GM12892 (cell line): Measurements from ENCODE around the gene TMSB4X.
"Not testable (repeated sequence)": the region's sequence is repeated elsewhere in the genome, so short reads cannot be mapped to it uniquely, and the experiment has no call there.

ENCODE experiments used
- POLR2A ChIP-seq: IDR thresholded peaks from 2 replicates; pipeline ENCODE4 v1.6.1; 2011; ENCODE audit warnings: low read depth, low read length, control low read depth
- POLR2AphosphoS5 ChIP-seq: IDR thresholded peaks from 2 replicates; pipeline ENCODE4 v1.6.1; 2011; ENCODE audit warnings: low read depth, low read length, control low read depth
- TAF1 ChIP-seq: IDR thresholded peaks from 2 replicates; pipeline ENCODE4 v1.6.1; 2011; ENCODE audit warnings: low read depth, mild to moderate bottlenecking, control low read depth, low read length, borderline replicate concordance

DNA sequence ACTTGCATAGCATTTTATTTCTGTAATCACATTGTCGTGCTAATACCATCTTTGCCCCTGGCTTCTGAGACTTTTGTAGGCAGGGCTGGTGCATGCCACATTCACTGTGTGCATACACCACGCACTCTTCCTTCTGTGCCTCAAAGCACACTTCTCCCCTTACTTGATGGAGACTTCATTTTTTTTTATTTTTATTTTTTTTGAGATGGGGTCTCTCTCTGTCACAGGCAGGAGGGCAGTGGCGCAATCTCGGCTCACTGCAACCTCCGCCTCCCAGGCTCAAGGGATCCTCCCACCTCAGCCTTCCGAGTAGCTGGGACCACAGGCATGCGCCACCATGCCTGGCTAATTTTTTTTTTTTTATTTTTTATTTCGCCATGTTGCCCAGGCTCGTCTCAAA lies 5.1 kb downstream of the TMSB4X start:
- not testable (repeated sequence) for TF ChIP-seq TAF1, POLR2AphosphoS5, POLR2A
